ENCODE data around the gene CALHM1. TPM values are rescaled to one million over a fixed set of nuclear protein-coding genes. Genes with fewer than 3 reads are reported as not detected.

The CALHM1 gene
- total and polyA plus RNA-seq, 2 experiments from 2014 or later = 0.08 TPM; not detected in 1

GRCh38 chr10:103498936-103499638 is 40.4 kb upstream of the CALHM1 start:
- 90 to 97% methylated on average over 5 of the region's 5 CpGs for WGBS, 2 experiments (ENCODE audit: low coverage in 1 of 2, low lambda C conversion rate in 2 of 2, missing lambda C conversion rate in 2 of 2)
- Histone ChIP-seq H3K79me2 (ENCODE audit: insufficient read depth) (no peaks in the 10 kb centered on the region), H3K4me1 (ENCODE audit: insufficient read depth) (no peaks in the 10 kb centered on the region), H3K9me2 (ENCODE audit: insufficient read depth) (no peaks in the 10 kb centered on the region), H3K4me2 (ENCODE audit: unreplicated experiment) (no peak overlapping the region), H3K36me3 (ENCODE audit: low read depth) (no peaks in the 10 kb centered on the region), H4K20me1 (ENCODE audit: insufficient read depth) (no peaks in the 10 kb centered on the region), H2AFZ (no peak overlapping the region), H3K9me3 (ENCODE audit: low read depth) (no peaks in the 10 kb centered on the region), H3K9ac (no peak overlapping the region), H3K4me3 (no peak overlapping the region), H3F3A (ENCODE audit: insufficient read depth) (no peaks in the 10 kb centered on the region), H3K27me3 (replicated peaks; ENCODE audit: insufficient read depth) (peaks cover 41% of the 10 kb centered on the region), H3K27ac (no peak overlapping the region)
- DNase-seq = no peak
- TF ChIP-seq EZH2 (IDR thresholded peaks at IDR 0.05; ENCODE audit: insufficient read depth, poor library complexity, severe bottlenecking) (no peak), EZH2phosphoT487 (IDR thresholded peaks at IDR 0.05; ENCODE audit: insufficient read depth, low read depth) (no peak)
- in situ Hi-C loops (cut with MboI) = no loop called here

DNA sequence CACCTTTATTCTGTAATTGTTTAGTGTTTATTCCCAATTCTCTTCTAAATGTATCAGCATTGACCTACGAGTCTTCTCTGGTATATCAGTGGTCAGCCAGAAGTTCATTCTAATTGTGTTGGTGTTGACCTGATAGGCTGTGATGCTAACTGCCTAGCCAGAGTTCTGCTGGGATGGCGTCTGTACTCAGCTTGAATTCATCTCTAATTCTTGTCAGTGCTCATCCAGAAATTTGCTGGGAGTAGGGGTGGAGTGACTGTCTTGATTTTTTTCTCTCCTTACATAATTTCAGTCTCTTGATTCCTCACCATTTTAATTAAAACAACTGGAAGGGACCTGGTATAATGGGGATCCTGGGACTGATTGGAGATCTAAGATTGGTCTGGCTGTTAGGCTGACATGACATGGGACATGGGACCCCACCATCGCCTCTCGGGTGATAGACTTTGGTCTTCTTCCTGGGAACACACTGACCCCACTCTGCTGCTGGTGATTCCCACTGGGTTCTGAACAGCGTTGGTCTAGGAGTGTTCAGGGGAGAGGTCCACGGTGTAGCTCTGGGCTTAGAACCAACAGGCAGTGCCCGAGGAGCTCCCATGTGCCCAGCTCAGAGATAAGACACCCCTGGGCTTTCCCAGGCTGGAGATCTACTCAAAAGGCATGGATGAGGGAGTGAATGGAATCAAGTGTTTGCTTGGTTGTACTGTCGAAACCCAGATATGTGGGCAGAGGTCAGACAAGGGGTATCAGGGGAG is 38.6 kb upstream of the CALHM1 start:
- no peak overlapping the region for H2AFZ ChIP-seq
- no peaks in the 10 kb centered on the region for H3K36me3 ChIP-seq (ENCODE audit: low read depth)
- H3K79me2 ChIP-seq (ENCODE audit: insufficient read depth) = no peaks in the 10 kb centered on the region
- no peaks in the 10 kb centered on the region for H3K9me3 ChIP-seq (ENCODE audit: low read depth)
- H3K4me1 ChIP-seq (ENCODE audit: insufficient read depth) = peaks cover 5% of the 10 kb centered on the region
- H3K9ac ChIP-seq = no peak overlapping the region
- H4K20me1 ChIP-seq (ENCODE audit: insufficient read depth) = no peaks in the 10 kb centered on the region
- no peak for TF ChIP-seq EZH2phosphoT487 (IDR thresholded peaks at IDR 0.05; ENCODE audit: insufficient read depth, low read depth)
- no peak for TF ChIP-seq EZH2 (IDR thresholded peaks at IDR 0.05; ENCODE audit: insufficient read depth, poor library complexity, severe bottlenecking)
- WGBS, 2 experiments (ENCODE audit: low coverage in 1 of 2, low lambda C conversion rate in 2 of 2, missing lambda C conversion rate in 2 of 2) = 52 to 60% methylated on average over 8 of the region's 8 CpGs
- no peak overlapping the region for H3K27ac ChIP-seq
- H3K9me2 ChIP-seq (ENCODE audit: insufficient read depth) = no peaks in the 10 kb centered on the region
- peaks cover 9% of the 10 kb centered on the region for H3F3A ChIP-seq (ENCODE audit: insufficient read depth)
- peaks cover 36% of the 10 kb centered on the region for H3K27me3 ChIP-seq (replicated peaks; ENCODE audit: insufficient read depth)
- no peak for DNase-seq
- no peak overlapping the region for H3K4me3 ChIP-seq
- no peak overlapping the region for H3K4me2 ChIP-seq (ENCODE audit: unreplicated experiment)
- in situ Hi-C loops (cut with MboI) = no loop called here

DNA sequence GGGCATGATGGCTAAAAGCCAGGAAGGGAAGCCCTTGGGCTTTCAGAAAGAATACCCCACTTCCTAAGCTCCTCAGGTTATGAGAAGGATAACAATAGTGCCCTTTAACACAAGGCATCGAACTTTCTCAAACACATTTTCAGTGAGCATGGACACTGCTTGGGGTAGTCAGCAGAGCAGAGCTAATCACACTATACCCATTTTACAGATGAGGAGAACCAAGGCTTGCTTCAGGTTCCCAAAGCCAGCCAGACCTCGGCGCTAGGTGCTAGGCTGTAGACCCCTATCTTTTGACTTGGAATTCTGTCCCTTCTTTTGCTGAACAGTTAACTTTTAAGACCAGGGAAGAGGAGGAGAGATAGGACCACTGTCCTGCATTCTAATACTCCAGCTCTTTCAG is 36.6 kb upstream of the CALHM1 start:
- Histone ChIP-seq H3K9ac (no peak overlapping the region), H3K79me2 (ENCODE audit: insufficient read depth) (no peaks in the 10 kb centered on the region), H3K4me3 (no peak overlapping the region), H3K9me3 (ENCODE audit: low read depth) (no peaks in the 10 kb centered on the region), H3K9me2 (ENCODE audit: insufficient read depth) (no peaks in the 10 kb centered on the region), H3K27me3 (replicated peaks; ENCODE audit: insufficient read depth) (peaks cover 36% of the 10 kb centered on the region), H2AFZ (no peak overlapping the region), H3K27ac (no peak overlapping the region), H4K20me1 (ENCODE audit: insufficient read depth) (no peaks in the 10 kb centered on the region), H3K36me3 (ENCODE audit: low read depth) (no peaks in the 10 kb centered on the region), H3F3A (ENCODE audit: insufficient read depth) (peaks cover 11% of the 10 kb centered on the region), H3K4me2 (ENCODE audit: unreplicated experiment) (no peak overlapping the region), H3K4me1 (ENCODE audit: insufficient read depth) (peaks cover 12% of the 10 kb centered on the region)
- no peak for DNase-seq
- in situ Hi-C loops (cut with MboI) = no loop called here
- WGBS, 2 experiments (ENCODE audit: low coverage in 1 of 2, low lambda C conversion rate in 2 of 2, missing lambda C conversion rate in 2 of 2) = 90 to 95% methylated on average over 3 of the region's 3 CpGs
- no peak for TF ChIP-seq EZH2phosphoT487 (IDR thresholded peaks at IDR 0.05; ENCODE audit: insufficient read depth, low read depth)
- TF ChIP-seq EZH2 (IDR thresholded peaks at IDR 0.05; ENCODE audit: insufficient read depth, poor library complexity, severe bottlenecking) = no peak

DNA sequence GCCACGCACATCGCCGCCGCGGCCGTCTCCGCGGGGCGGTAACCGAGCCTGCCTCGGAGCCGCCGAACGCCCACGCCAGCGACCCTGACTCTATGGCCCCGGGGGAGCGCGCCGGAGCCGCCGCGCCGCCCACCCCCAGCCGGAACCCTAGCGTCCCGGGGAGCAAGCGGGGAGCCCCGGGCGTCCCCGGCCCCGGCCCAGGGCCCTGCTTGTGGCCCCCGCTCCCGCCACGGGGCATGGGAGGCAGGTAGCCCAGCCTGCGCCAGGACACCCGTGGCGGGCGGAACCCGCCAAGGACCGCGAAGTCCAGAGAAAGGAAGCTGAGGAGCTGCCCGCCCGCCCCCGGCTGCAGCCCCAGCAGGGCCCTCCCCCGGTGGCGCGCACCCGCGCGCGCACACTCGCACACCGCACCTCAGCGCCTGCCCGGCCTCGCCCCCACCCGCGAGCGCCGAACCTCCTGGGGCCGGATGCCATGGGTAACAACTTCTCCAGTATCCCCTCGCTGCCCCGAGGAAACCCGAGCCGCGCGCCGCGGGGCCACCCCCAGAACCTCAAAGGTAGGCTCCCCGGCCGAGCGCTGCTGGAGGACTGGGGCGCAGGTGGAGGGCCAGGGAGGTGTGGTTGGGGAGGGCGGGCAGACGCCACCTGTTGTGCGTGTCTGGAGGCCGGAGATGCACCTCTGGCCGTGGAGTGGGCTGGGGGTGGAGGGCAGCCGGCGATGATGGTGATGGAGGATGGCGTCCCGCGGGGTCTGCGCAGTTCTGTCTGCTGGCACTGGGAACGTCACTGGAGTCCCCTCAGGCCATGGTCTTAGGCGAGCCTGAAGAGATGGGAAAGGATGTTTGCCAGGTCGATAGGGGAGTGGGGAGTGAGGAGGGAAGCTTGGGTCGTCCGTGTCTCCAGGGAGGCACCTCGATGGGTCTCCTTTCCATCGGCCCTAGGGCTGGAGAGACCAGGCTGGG is 35.5 kb upstream of the CALHM1 start:
- H3K9me3 ChIP-seq (ENCODE audit: low read depth) = no peaks in the 10 kb centered on the region
- in situ Hi-C loops (cut with MboI) = no loop called here
- H4K20me1 ChIP-seq (ENCODE audit: insufficient read depth) = no peaks in the 10 kb centered on the region
- 0 out of 2 replicates have a peak overlapping the region, but pooled peaks have one; percentile 25 for H3K9ac ChIP-seq
- peaks cover 12% of the 10 kb centered on the region for H3K4me1 ChIP-seq (ENCODE audit: insufficient read depth)
- peak; percentile 45 for DNase-seq
- peak overlapping the region; percentile 66 for H3K4me3 ChIP-seq
- H3F3A ChIP-seq (ENCODE audit: insufficient read depth) = peaks cover 11% of the 10 kb centered on the region
- no peaks in the 10 kb centered on the region for H3K36me3 ChIP-seq (ENCODE audit: low read depth)
- peaks cover 36% of the 10 kb centered on the region for H3K27me3 ChIP-seq (replicated peaks; ENCODE audit: insufficient read depth)
- no peak for TF ChIP-seq EZH2phosphoT487 (IDR thresholded peaks at IDR 0.05; ENCODE audit: insufficient read depth, low read depth)
- TF ChIP-seq EZH2 (IDR thresholded peaks at IDR 0.05; ENCODE audit: insufficient read depth, poor library complexity, severe bottlenecking) = no peak
- H2AFZ ChIP-seq = peak overlapping the region; percentile 59
- no peak overlapping the region for H3K27ac ChIP-seq
- no peaks in the 10 kb centered on the region for H3K9me2 ChIP-seq (ENCODE audit: insufficient read depth)
- 8 to 10% methylated on average over 43 to 67 of the region's 92 CpGs for WGBS, 2 experiments (ENCODE audit: low coverage in 1 of 2, low lambda C conversion rate in 2 of 2, missing lambda C conversion rate in 2 of 2)
- H3K79me2 ChIP-seq (ENCODE audit: insufficient read depth) = no peaks in the 10 kb centered on the region
- peak overlapping the region; percentile 65 for H3K4me2 ChIP-seq (ENCODE audit: unreplicated experiment)
